Glutamatergic neuron (in vitro differentiated cells): ENCODE measurements around the gene OR11A1. TPM values are rescaled to one million over a fixed set of nuclear protein-coding genes. Genes with fewer than 3 reads are reported as not detected.

Experiments
- DNase-seq: peaks from one replicate; pipeline ENCODE4 v3.0.0; 2022
- H3K27ac Mint-ChIP-seq: one replicate; pipeline ENCODE4 v1.8.0; 2020; ENCODE audit warnings: mild to moderate bottlenecking, mixed read lengths, inconsistent platforms; ENCODE audit not compliant: unreplicated experiment
- H3K27me3 Mint-ChIP-seq: one replicate; pipeline ENCODE4 v1.8.0; 2020; ENCODE audit warnings: mild to moderate bottlenecking, moderate library complexity, mixed read lengths, inconsistent platforms; ENCODE audit not compliant: unreplicated experiment
- H3K36me3 Mint-ChIP-seq: one replicate; pipeline ENCODE4 v1.8.0; 2020; ENCODE audit warnings: mild to moderate bottlenecking, mixed read lengths, inconsistent platforms; ENCODE audit not compliant: unreplicated experiment
- H3K4me1 Mint-ChIP-seq: one replicate; pipeline ENCODE4 v1.8.0; 2020; ENCODE audit warnings: mild to moderate bottlenecking, low read depth, mixed read lengths, inconsistent platforms; ENCODE audit not compliant: unreplicated experiment
- H3K4me3 Mint-ChIP-seq: one replicate; pipeline ENCODE4 v1.8.0; 2020; ENCODE audit warnings: mild to moderate bottlenecking, mixed read lengths, inconsistent platforms; ENCODE audit not compliant: unreplicated experiment
- H3K9me3 Mint-ChIP-seq: one replicate; pipeline ENCODE4 v1.8.0; 2020; ENCODE audit warnings: mild to moderate bottlenecking, moderate library complexity, mixed read lengths, inconsistent platforms; ENCODE audit not compliant: unreplicated experiment
- long read RNA-seq: library from polyadenylated mRNA; unstranded; transcript quantifications from one replicate; pipeline ENCODE4 v2.0.0, GENCODE V29; 2020; ENCODE audit not compliant: unreplicated experiment
- total RNA-seq: library from RNA; stranded (reverse); fragmentation: NEBNext Ultra II Directional; extraction: Animal tissue kit (Norgen Biotek cat#: 25700); gene quantifications from one replicate; pipeline ENCODE4 v1.2.1, GENCODE V29; 2021; ENCODE audit not compliant: unreplicated experiment
- TF ChIP-seq, protein P1 (sequence below): fragments of 200-600 bp; sonication (generic); IDR thresholded peaks from one replicate; pipeline ENCODE4 v1.5.0; 2021; ENCODE audit not compliant: partially characterized antibody, unreplicated experiment

Gene OR11A1, protein sequence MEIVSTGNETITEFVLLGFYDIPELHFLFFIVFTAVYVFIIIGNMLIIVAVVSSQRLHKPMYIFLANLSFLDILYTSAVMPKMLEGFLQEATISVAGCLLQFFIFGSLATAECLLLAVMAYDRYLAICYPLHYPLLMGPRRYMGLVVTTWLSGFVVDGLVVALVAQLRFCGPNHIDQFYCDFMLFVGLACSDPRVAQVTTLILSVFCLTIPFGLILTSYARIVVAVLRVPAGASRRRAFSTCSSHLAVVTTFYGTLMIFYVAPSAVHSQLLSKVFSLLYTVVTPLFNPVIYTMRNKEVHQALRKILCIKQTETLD
- not detected for total RNA-seq
- long read RNA-seq: 0 reads

DNA sequence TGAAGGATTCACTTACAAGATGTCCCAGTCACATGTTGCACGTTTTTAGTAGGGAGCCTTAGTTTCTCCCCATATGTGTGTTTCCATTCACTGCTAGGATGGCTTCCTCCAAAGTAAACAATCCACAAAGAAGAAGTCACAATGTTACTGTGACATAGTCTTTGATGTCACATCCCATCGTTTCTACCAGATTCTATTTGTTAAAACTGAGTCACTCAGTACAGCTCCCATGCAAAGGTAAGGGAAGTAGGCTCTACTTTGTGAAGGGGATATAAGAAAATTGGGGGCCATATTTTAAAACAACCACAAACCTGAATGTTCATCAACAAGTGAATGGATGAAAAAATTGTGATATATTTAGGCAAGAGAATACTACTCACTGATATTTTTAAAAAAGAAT is at the start of gene OR11A1, which contains the start of gene OR2H1:
Gene OR11A1, minus strand, starts transcription at position 101 of the 400 bp plus-strand sequence. CDS start 29,430 bp downstream, outside the sequence.
Gene OR2H1, plus strand, starts transcription at position 185 of the 400 bp plus-strand sequence. CDS start 4,615 bp downstream, outside the sequence.
- Mint-ChIP-seq H3K9me3 (no peaks in the 10 kb centered on the region), H3K27ac (no peak within 1 kb of the TSS), H3K36me3 (no peaks in the 10 kb centered on the region), H3K27me3 (peaks cover 1% of the 10 kb centered on the region), H3K4me1 (no peaks in the 10 kb centered on the region), H3K4me3 (no peak within 1 kb of the TSS)
- TF ChIP-seq, protein P1, sequence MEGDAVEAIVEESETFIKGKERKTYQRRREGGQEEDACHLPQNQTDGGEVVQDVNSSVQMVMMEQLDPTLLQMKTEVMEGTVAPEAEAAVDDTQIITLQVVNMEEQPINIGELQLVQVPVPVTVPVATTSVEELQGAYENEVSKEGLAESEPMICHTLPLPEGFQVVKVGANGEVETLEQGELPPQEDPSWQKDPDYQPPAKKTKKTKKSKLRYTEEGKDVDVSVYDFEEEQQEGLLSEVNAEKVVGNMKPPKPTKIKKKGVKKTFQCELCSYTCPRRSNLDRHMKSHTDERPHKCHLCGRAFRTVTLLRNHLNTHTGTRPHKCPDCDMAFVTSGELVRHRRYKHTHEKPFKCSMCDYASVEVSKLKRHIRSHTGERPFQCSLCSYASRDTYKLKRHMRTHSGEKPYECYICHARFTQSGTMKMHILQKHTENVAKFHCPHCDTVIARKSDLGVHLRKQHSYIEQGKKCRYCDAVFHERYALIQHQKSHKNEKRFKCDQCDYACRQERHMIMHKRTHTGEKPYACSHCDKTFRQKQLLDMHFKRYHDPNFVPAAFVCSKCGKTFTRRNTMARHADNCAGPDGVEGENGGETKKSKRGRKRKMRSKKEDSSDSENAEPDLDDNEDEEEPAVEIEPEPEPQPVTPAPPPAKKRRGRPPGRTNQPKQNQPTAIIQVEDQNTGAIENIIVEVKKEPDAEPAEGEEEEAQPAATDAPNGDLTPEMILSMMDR: no peak
- no peak for DNase-seq

DNA sequence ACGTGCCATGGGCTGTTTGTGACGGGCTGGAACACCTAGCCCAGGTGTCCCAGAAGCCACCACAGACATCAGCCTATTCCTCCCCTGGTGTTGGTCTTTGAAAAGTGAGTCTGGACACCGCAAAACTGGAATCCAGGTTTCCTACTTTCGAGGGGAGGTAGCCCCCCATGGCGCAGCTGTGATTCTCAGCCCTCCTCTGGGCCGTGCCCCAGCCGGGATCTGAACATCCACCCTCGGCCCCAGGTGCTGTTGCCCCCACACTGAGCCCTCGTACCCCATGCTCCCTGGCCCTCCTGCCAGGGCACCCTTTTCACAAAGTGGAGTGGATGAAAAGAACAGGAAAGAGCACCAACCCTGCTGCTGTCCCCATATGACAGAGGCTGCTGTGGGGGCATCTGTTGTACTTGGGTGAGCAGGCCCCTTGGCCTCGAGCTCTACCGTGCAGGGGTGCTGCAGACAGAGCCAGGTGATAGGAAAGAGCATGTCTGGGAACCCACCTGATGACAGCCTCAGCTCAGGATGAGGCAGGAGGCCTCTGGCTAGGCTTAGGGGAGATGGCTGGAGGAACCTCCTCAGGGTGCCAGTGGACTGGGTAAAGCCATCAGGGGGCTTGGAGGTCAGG is 49.7 kb upstream of the OR11A1 start:
- no peak for DNase-seq
- Mint-ChIP-seq H3K27me3 (no peaks in the 10 kb centered on the region), H3K9me3 (no peaks in the 10 kb centered on the region), H3K27ac (no peak overlapping the region), H3K36me3 (no peaks in the 10 kb centered on the region), H3K4me3 (no peak overlapping the region), H3K4me1 (peaks cover 2% of the 10 kb centered on the region)
- TF ChIP-seq, protein P1: no peak

DNA sequence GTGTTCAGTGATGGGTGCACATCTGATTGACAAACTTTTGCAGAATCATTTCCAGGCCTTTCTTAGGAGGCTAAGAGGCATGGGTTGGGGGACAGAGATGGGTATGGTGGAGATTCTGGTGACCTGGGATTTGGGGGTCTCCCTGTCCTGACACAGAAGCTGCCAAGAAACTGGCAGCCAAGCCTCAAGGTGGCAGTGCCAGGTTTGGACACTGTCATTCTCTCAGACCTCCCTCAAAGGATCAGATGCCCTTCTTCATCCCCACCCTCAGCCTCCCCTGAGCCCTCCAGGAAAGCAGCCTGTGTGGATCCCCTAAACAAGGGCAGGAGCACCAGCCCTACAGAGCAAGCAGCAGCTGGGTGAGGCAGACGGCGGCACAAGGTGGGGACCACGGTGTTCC is 48.9 kb upstream of the OR11A1 start:
- no peaks in the 10 kb centered on the region for H3K9me3 Mint-ChIP-seq
- H3K36me3 Mint-ChIP-seq: no peaks in the 10 kb centered on the region
- DNase-seq: no peak
- no peaks in the 10 kb centered on the region for H3K27me3 Mint-ChIP-seq
- H3K4me3 Mint-ChIP-seq: no peak overlapping the region
- no peak overlapping the region for H3K27ac Mint-ChIP-seq
- peaks cover 2% of the 10 kb centered on the region for H3K4me1 Mint-ChIP-seq
- TF ChIP-seq, protein P1: no peak

DNA sequence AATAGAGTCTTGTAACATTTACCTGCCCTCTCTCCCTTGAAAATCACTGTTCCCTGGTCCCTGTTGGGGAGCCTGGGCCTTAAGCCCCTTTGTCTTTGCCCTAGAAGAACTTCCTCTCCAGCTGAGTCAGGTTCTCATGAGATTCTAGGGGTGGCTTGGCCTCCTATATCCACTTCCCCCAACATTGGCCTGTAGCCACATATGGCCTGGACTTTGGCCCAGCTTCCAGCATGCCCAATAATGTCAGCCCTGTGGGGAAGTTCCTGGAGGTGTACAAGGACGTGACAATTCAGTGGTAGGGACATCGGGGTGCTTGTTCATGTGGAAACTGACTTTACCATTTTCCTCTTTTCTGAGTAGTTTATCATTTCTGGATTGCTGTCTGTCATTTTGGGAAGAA is 48.1 kb upstream of the OR11A1 start:
- no peaks in the 10 kb centered on the region for H3K27me3 Mint-ChIP-seq
- H3K4me1 Mint-ChIP-seq: no peaks in the 10 kb centered on the region
- no peak for DNase-seq
- no peaks in the 10 kb centered on the region for H3K36me3 Mint-ChIP-seq
- no peaks in the 10 kb centered on the region for H3K9me3 Mint-ChIP-seq
- no peak overlapping the region for H3K4me3 Mint-ChIP-seq
- no peak overlapping the region for H3K27ac Mint-ChIP-seq
- TF ChIP-seq, protein P1: no peak

DNA sequence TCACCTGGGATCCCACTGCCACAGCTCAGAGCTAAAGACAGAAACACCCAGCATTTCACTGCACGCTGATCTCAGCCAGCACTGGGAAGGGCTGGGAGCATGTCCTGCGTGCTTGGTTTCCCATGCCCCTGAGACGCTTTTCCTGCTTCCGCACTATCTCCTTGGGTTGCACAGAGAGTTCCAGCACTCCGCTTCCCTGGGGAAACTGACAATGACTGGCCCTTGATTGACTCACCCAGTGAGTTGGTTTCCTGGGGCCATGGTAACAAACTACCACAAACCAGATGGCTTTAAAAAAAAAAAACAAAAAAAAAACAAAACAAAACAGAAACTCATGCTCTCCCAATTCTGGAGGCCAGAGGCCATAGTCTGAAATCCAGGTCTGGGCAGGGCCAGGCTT is 45.7 kb upstream of the OR11A1 start:
- H3K4me3 Mint-ChIP-seq: no peak overlapping the region
- no peak overlapping the region for H3K27ac Mint-ChIP-seq
- DNase-seq: no peak
- TF ChIP-seq, protein P1: no peak
- no peaks in the 10 kb centered on the region for H3K36me3 Mint-ChIP-seq
- H3K27me3 Mint-ChIP-seq: no peaks in the 10 kb centered on the region
- no peaks in the 10 kb centered on the region for H3K4me1 Mint-ChIP-seq
- H3K9me3 Mint-ChIP-seq: no peaks in the 10 kb centered on the region
